HEK293 (cell line): Measurements from ENCODE around the gene FBXW5.

Source experiments
- AEBP2 ChIP-seq: fragments of 450-650 bp; formaldehyde crosslinking; IDR thresholded peaks from 2 replicates; pipeline ENCODE4 v1.5.1; 2016; ENCODE audit warnings: missing biosample characterization, missing genetic modification characterization, borderline replicate concordance
- HIC1 ChIP-seq: fragments of 450-650 bp; formaldehyde crosslinking; IDR thresholded peaks from 2 replicates; pipeline ENCODE4 v1.5.1; 2016; ENCODE audit warnings: missing biosample characterization, missing genetic modification characterization
- KLF16 ChIP-seq: fragments of 450-650 bp; formaldehyde crosslinking; IDR thresholded peaks from 2 replicates; pipeline ENCODE4 v1.5.1; 2017; ENCODE audit warnings: missing biosample characterization, missing genetic modification characterization
- OSR2 ChIP-seq: fragments of 450-650 bp; formaldehyde crosslinking; IDR thresholded peaks from 2 replicates; pipeline ENCODE4 v1.5.1; 2016; ENCODE audit warnings: missing biosample characterization, missing genetic modification characterization
- PATZ1 ChIP-seq: fragments of 450-650 bp; formaldehyde crosslinking; IDR thresholded peaks from 2 replicates; pipeline ENCODE4 v1.5.1; 2016; ENCODE audit warnings: missing biosample characterization, missing genetic modification characterization
- SP2 ChIP-seq: fragments of 450-650 bp; formaldehyde crosslinking; IDR thresholded peaks from 2 replicates; pipeline ENCODE4 v1.5.1; 2016; ENCODE audit warnings: missing biosample characterization, missing genetic modification characterization
- SP7 ChIP-seq: fragments of 450-650 bp; formaldehyde crosslinking; IDR thresholded peaks from 2 replicates; pipeline ENCODE4 v1.5.1; 2016; ENCODE audit warnings: missing biosample characterization, missing genetic modification characterization
- YY2 ChIP-seq: fragments of 450-650 bp; formaldehyde crosslinking; IDR thresholded peaks from 2 replicates; pipeline ENCODE4 v1.5.1; 2016; ENCODE audit warnings: missing biosample characterization, missing genetic modification characterization
- ZBTB10 ChIP-seq: fragments of 450-650 bp; formaldehyde crosslinking; IDR thresholded peaks from 2 replicates; pipeline ENCODE4 v1.5.1; 2016; ENCODE audit warnings: missing biosample characterization, missing genetic modification characterization
- ZBTB17 ChIP-seq: fragments of 450-650 bp; formaldehyde crosslinking; IDR thresholded peaks from 2 replicates; pipeline ENCODE4 v1.5.1; 2016; ENCODE audit warnings: missing biosample characterization, missing genetic modification characterization
- ZBTB26 ChIP-seq: fragments of 450-650 bp; formaldehyde crosslinking; optimal IDR thresholded peaks from 2 replicates; pipeline ENCODE3; 2016; ENCODE audit warnings: missing biosample characterization, mild to moderate bottlenecking, missing genetic modification characterization
- ZBTB48 ChIP-seq: fragments of 450-650 bp; formaldehyde crosslinking; IDR thresholded peaks from 2 replicates; pipeline ENCODE4 v1.5.1; 2016; ENCODE audit warnings: missing biosample characterization, missing genetic modification characterization
- ZNF114 ChIP-seq: fragments of 450-650 bp; formaldehyde crosslinking; IDR thresholded peaks from 2 replicates; pipeline ENCODE4 v1.5.0; 2017; ENCODE audit warnings: missing biosample characterization, missing genetic modification characterization
- ZNF132 ChIP-seq: fragments of 450-650 bp; formaldehyde crosslinking; IDR thresholded peaks from 2 replicates; pipeline ENCODE4 v1.5.1; 2017; ENCODE audit warnings: missing biosample characterization, missing genetic modification characterization, borderline replicate concordance
- ZNF138 ChIP-seq: fragments of 450-650 bp; formaldehyde crosslinking; IDR thresholded peaks from 2 replicates; pipeline ENCODE4 v1.5.1; 2016; ENCODE audit warnings: missing biosample characterization, missing genetic modification characterization, borderline replicate concordance
- ZNF155 ChIP-seq: fragments of 450-650 bp; formaldehyde crosslinking; IDR thresholded peaks from 2 replicates; pipeline ENCODE4 v1.5.1; 2016; ENCODE audit warnings: missing biosample characterization, missing genetic modification characterization
- ZNF16 ChIP-seq: fragments of 450-650 bp; formaldehyde crosslinking; IDR thresholded peaks from 2 replicates; pipeline ENCODE4 v1.5.1; 2016; ENCODE audit warnings: low read depth, missing biosample characterization, missing genetic modification characterization
- ZNF169 ChIP-seq: fragments of 450-650 bp; formaldehyde crosslinking; IDR thresholded peaks from 2 replicates; pipeline ENCODE4 v1.5.1; 2016; ENCODE audit warnings: missing biosample characterization, missing genetic modification characterization
- ZNF221 ChIP-seq: fragments of 450-650 bp; formaldehyde crosslinking; IDR thresholded peaks from 2 replicates; pipeline ENCODE4 v1.5.1; 2017; ENCODE audit warnings: missing biosample characterization, missing genetic modification characterization, borderline replicate concordance
- ZNF223 ChIP-seq: fragments of 450-650 bp; formaldehyde crosslinking; IDR thresholded peaks from 2 replicates; pipeline ENCODE4 v1.5.1; 2016; ENCODE audit warnings: missing biosample characterization, missing genetic modification characterization
- ZNF274 ChIP-seq, 2 experiments: fragments of 200-500 bp in 1 of 2; fragments of 450-650 bp in 1 of 2; sonication (Bioruptor generic) in 1 of 2; formaldehyde crosslinking in 1 of 2; IDR thresholded peaks; 2 replicates each; pipeline versions ENCODE4 v1.5.1 to v1.6.1; 2014 to 2016; ENCODE audit warnings: borderline replicate concordance in 1 of 2, inconsistent platforms in 1 of 2, low read length in 1 of 2, missing biosample characterization in 1 of 2, missing genetic modification characterization in 1 of 2
- ZNF280D ChIP-seq: fragments of 450-650 bp; formaldehyde crosslinking; IDR thresholded peaks from 2 replicates; pipeline ENCODE4 v1.5.1; 2016; ENCODE audit warnings: missing biosample characterization, missing genetic modification characterization
- ZNF645 ChIP-seq: fragments of 450-650 bp; formaldehyde crosslinking; IDR thresholded peaks from 2 replicates; pipeline ENCODE4; 2016; ENCODE audit warnings: missing biosample characterization, missing genetic modification characterization

Gene FBXW5

GRCh38 chr9:136943291-136944211 is 987 bp downstream of the FBXW5 start (continued):
- TF ChIP-seq HIC1 (tag by site-specific recombination) (no peak), AEBP2 (tag by site-specific recombination) (no peak), SP2 (peak; percentile 41), ZNF274 (IDR thresholded peaks at IDR 0.05; ENCODE audit: low read length) (no peak), ZNF274 (tag by site-specific recombination; IDR thresholded peaks at IDR 0.05; ENCODE audit: borderline replicate concordance) (no peak), ZNF16 (tag by site-specific recombination) (no peak), ZNF138 (no peak), ZBTB10 (tag by site-specific recombination) (no peak), SP7 (tag by site-specific recombination) (no peak), ZNF221 (tag by site-specific recombination) (no peak), ZNF280D (tag by site-specific recombination) (no peak), ZNF223 (tag by site-specific recombination) (no peak), PATZ1 (tag by site-specific recombination) (peak; percentile 79), ZNF155 (no peak), ZNF645 (tag by site-specific recombination) (no peak), ZNF114 (tag by site-specific recombination) (no peak), ZBTB17 (tag by site-specific recombination) (no peak; the same call in 1 of the 2 replicates), ZNF132 (tag by site-specific recombination) (no peak), ZNF169 (tag by site-specific recombination) (no peak), ZBTB26 (tag by site-specific recombination) (peak; percentile 42), OSR2 (tag by site-specific recombination) (no peak), ZBTB48 (no peak), KLF16 (tag by site-specific recombination) (0 out of 2 replicates have a peak, but pooled peaks have one; percentile 34), YY2 (tag by site-specific recombination) (no peak; the same call in 1 of the 2 replicates)
